Fibroblast of peridontal ligament (primary cell): ENCODE data around the gene CABP2.
"Not testable (repeated sequence)": the region's sequence is repeated elsewhere in the genome, so short reads cannot be mapped to it uniquely, and the experiment has no call there.

Source experiments
- DNase-seq: peaks from one replicate; pipeline ENCODE4 v3.0.0-alpha.2; 2010; ENCODE audit errors: extremely low read depth

CABP2 gene

GRCh38 chr11:67538823-67539505, 15.7 kb upstream of the CABP2 start:
- DNase-seq = no peak

DNA sequence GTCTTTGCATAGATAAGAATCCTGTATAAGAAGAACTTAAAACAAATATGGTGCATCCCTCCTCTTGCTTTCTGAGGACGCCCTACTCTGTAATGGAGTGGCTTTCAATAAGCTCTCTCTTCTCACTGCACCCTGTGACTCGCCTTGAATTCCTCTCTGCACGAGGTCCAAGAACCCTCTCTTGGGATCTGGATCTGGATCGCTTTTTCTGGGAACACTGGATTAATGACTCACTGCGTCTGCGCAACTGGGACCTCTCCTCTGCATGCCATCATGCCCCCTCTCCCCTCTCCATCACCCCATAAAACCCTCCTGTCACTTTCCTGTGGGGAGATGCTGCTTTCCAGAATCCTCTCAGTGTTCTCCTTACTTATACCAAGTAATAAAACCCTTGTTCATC, 15.1 kb upstream of the CABP2 start:
- peak; percentile 29 for DNase-seq

GRCh38 chr11:67535561-67535960, 12.3 kb upstream of the CABP2 start:
- no peak for DNase-seq

DNA sequence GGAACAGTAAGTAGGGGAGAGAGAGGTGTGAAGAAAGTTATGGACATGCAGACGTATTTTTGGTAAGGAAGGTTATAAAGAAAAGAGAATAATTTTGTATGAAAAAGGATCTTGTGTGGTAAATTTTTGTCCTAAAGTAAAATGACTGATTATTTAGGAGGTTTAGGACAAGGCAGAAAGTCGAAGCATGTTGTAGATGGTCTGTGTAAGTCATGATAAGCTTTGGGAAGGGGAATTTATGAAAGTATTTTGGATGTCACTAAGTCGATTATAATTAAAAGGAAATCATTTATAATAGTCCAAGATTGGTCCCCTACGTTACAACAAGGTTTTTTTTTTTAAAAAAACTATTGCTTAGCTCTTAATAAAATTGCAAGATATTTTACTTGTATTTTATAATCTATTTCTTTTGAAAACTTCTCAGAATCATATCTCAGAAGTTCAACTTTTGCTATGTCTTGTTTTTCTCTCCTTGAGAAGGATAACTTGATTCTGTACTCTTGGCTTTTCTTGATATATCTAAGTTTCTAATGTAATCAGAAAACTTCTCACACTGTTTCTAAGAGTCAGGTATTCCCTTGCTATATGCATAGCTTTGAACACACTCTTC, 10.9 kb upstream of the CABP2 start:
- DNase-seq = no peak

- no peak for DNase-seq
Observed at GRCh38 chr11:67532889-67533288, 9.6 kb upstream of the CABP2 start.

DNA sequence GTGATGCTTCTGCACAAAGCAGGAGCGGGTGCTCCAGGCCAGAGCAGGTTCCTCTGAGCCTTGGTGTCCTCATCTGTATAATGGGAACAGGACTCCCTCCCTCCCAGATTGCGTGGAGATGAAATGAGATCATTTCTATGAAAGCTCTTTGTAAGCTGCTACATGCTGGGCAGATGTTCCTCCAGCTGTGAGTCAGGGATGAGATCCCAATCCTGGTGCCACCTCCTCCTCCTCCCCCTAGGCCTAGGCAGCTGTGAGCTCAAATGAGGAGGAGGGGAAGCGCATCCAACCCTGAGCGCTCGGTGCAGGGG, 7.0 kb upstream of the CABP2 start:
- no peak for DNase-seq

- no peak for DNase-seq
Observed at GRCh38 chr11:67528376-67528775, 5.1 kb upstream of the CABP2 start.

GRCh38 chr11:67525275-67525976, 2.2 kb upstream of the CABP2 start:
- DNase-seq = no peak

DNA sequence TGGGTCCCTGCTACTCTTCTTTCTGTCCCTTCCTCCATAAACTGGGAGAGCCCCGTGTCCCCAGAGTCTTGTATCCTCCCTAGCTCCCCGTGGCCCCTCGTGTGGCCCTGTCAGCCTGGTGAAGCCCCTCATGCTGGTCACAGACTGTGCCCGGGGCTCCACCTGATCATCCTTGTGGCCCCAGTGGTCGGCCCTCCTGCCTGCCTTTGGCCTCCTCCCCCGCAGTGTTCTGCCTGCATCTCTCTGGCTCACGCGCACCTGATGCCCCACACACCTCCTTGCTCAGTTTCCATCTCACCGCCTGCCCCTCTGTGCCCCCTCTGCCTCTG, 1.2 kb upstream of the CABP2 start:
- DNase-seq = no peak

GRCh38 chr11:67523556-67524479, 572 bp upstream of the CABP2 start:
- no peak for DNase-seq

GRCh38 chr11:67522338-67522737, 908 bp downstream of the CABP2 start:
- DNase-seq = no peak

DNA sequence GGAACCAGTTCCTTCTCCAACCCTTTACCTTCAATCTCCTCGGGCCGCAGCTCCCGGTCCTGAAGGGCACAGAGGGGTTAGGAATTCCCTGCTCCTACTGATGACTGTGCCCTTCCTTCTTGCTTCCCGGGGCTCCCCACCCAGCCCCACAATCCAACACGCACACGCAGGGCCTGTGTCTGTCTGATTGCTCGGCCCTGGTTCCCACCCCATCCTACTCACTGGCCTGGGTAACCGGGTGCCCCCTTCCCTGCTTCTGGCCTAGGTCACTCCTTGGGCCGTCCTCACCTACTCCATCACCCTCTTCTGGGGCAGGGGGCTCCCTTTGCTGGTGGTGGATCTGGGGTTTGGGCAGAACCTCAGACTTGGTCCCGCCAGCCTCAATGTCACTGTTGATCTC, 1.3 kb downstream of the CABP2 start:
- DNase-seq = no peak

GRCh38 chr11:67520856-67521824, 2.1 kb downstream of the CABP2 start:
- DNase-seq = no peak

- no peak for DNase-seq
Observed at GRCh38 chr11:67519726-67520125, 3.5 kb downstream of the CABP2 start.

GRCh38 chr11:67517784-67518552, 5.3 kb downstream of the CABP2 start:
- no peak for DNase-seq

DNA sequence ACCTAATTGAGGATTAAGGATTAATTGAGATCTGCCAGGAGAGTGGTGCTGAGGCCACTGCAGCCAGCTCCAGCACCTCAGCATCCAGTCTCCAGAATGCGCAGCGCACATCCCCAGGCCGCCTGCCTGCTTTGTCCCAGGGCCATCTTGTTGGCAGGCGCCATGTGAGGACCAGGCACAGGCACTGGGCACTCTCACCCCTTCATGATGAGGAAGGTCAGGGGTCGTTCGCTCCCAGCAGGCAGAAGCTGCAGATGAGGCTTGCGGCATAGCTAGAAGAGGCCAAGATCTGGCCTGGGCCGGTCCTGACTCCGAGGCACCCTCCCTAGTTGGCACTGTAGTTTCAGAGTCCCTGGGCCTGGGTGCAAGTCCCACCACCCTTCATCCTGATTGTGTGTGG, 6.4 kb downstream of the CABP2 start:
- DNase-seq = no peak

DNA sequence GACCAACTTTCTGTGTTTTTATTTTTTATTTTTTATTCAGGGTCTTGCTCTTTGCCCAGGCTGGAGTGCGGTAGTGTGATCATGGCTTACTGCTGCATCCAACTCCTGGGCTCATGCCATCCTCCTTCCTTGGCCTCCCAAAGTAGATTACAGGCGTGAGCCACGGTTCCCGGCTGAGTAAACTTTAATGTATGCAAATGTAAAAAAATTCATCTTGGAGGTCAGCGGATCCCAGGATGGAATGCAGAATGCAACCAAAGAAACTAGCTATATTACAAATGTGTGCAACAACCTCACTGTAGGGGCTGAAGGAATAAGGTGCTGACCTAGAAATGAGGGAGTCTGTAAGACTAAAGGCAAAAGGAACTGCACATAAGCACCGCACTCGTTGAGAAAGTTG, 9.1 kb downstream of the CABP2 start:
- no peak for DNase-seq

DNA sequence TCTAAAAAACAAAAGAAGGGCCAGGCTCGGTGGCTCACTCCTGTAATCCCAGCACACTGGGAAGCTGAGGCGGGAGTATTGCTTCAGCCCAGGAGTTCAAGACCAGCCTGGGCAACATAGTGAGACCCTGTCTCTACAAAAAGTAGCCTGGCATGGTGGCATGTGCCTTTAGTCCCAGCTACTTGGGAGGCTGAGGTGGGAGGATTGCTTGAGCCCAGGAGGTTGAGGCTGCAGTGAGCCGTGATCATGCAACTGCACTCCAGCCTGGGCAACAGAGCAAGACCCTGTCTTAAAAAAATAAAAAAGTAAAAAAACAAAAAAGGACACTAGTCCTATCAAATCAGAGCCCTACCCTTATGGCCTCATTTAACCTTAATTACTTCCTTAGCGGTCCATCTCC, 11.7 kb downstream of the CABP2 start:
- DNase-seq = not testable (repeated sequence)

- DNase-seq = no peak
Observed at GRCh38 chr11:67510023-67510345, 13.3 kb downstream of the CABP2 start.

DNA sequence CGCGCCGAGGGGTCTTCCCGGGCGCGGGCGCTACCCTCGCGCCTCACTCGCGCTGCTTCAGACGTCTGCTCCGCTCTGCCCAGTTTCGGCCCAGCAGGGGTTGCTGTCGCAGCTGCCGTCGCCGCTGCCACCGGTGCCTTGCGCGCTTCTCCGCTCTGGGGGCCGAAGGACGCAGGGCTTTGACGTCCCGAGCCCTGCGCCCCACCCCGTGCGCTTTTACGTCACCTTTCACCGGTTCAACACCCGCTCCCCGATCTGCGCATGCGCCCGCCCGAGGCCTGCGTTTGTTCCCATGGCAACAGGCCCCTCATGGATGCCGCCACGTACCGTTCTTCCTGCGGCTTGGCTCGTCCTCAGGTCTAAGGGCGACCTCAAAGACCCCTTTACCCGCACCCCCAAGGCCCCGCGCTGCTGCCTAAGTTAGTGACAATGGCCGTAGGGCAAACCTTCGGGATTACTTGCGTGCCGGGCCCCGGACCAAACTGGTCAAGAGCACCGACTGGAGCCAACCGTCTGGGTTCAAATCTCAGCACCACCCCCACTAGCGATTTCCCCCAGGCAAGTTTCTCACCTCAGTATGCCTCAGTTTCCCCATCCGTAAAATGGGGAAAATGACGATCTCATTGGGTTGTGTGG, 14.6 kb downstream of the CABP2 start:
- DNase-seq = peak; percentile 93
